OCI-LY3 (cell line): ENCODE data around the gene DIP2C.

ENCODE experiments used
- EZH2phosphoT487 ChIP-seq: fragments of 200-600 bp; shearing (Covaris generic); IDR thresholded peaks from 2 replicates; pipeline ENCODE4 v1.6.1; 2018; ENCODE audit warnings: antibody characterized with exemption, mixed run types, low read depth
- TF ChIP-seq, protein P1 (sequence below): fragments of 200-600, 300-600 bp; sonication (generic); IDR thresholded peaks from 2 replicates; pipeline ENCODE4 v1.5.1; 2014; ENCODE audit warnings: antibody characterized with exemption, low read length, low read depth

DNA sequence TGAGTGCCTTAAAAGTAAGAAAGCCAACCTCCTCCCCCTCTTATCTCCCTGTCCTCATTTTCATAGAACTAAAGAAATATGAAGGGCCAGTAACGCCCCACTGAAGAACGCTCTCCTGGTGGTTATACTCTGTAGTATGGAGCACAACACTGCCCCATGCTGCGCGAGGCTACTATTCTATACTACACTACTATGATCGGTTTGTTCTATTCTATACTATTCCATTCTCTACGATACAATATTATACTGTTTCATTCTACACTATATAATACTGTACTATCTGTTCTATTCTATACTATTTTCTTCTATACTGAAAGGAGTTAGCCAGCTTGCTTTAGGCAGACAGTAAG lies 34.8 kb downstream of the DIP2C start:
- TF ChIP-seq, protein P1, sequence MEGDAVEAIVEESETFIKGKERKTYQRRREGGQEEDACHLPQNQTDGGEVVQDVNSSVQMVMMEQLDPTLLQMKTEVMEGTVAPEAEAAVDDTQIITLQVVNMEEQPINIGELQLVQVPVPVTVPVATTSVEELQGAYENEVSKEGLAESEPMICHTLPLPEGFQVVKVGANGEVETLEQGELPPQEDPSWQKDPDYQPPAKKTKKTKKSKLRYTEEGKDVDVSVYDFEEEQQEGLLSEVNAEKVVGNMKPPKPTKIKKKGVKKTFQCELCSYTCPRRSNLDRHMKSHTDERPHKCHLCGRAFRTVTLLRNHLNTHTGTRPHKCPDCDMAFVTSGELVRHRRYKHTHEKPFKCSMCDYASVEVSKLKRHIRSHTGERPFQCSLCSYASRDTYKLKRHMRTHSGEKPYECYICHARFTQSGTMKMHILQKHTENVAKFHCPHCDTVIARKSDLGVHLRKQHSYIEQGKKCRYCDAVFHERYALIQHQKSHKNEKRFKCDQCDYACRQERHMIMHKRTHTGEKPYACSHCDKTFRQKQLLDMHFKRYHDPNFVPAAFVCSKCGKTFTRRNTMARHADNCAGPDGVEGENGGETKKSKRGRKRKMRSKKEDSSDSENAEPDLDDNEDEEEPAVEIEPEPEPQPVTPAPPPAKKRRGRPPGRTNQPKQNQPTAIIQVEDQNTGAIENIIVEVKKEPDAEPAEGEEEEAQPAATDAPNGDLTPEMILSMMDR: no peak
- no peak for TF ChIP-seq EZH2phosphoT487
